Left ventricle myocardium inferior (tissue), 1 donor: ENCODE results near the gene ZP2. TPM values are rescaled to one million over a fixed set of nuclear protein-coding genes. Genes with fewer than 3 reads are reported as not detected.

Experiments used
- DNase-seq: peaks from one replicate; pipeline ENCODE4 v3.0.0-alpha.2; 2020
- H3K27ac ChIP-seq: fragments of 200-600 bp; replicated peaks from 2 replicates; pipeline ENCODE4 v1.8.0; 2021
- H3K27me3 ChIP-seq: fragments of 200-600 bp; 2 replicates; pipeline ENCODE4 v1.8.0; 2021; ENCODE audit warnings: low read depth
- H3K36me3 ChIP-seq: fragments of 200-600 bp; 2 replicates; pipeline ENCODE4 v1.8.0; 2021
- H3K4me1 ChIP-seq: fragments of 200-600 bp; 2 replicates; pipeline ENCODE4 v1.8.0; 2021
- H3K4me3 ChIP-seq: fragments of 200-600 bp; 2 replicates; pipeline ENCODE4 v1.8.0; 2021; ENCODE audit warnings: mild to moderate bottlenecking, moderate library complexity
- H3K9me3 ChIP-seq: fragments of 200-600 bp; replicated peaks from 2 replicates; pipeline ENCODE4 v1.8.0; 2021
- intact Hi-C: fragments of 100-400 bp; cut with micrococcal nuclease; formaldehyde crosslinking; loops from one replicate; pipeline ENCODE4 v1.11.0; 2022
- total RNA-seq: library from RNA; stranded (reverse); fragmentation: NEBNext Ultra II Directional; extraction: Animal tissue kit (Norgen Biotek cat#: 25700); gene quantifications from one replicate; pipeline ENCODE4 v1.2.1, GENCODE V29; 2021
- TF ChIP-seq, protein P1 (sequence below): fragments of 200-600 bp; IDR thresholded peaks from 2 replicates; pipeline ENCODE4 v1.8.0; 2021; ENCODE audit warnings: antibody characterized with exemption, mild to moderate bottlenecking, borderline replicate concordance
- donor health status: DM: no; HTN: yes; CAD: no; lungs with severe emphysema.

Gene ZP2
- total RNA-seq, 1 donor from 2014 or later: not detected

DNA sequence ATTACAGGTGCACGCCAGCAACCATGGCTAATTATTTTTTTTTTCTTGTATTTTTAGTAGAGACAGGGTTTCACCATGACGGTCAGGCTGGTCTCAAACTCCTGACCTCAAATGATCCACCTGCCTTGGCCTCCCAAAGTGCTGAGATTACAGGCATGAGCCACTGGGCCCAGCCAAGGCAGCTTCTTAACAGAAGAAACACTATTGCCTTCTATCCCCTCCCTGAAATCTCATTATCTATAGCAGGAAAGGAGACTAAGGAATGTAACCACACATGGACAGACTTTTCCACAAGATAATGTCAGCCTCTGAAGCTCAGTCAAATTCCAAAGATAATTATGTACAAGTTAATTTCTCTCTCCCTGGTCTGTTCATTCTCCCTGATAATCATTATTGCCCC, 5.7 kb upstream of the ZP2 start:
- TF ChIP-seq, protein P1, sequence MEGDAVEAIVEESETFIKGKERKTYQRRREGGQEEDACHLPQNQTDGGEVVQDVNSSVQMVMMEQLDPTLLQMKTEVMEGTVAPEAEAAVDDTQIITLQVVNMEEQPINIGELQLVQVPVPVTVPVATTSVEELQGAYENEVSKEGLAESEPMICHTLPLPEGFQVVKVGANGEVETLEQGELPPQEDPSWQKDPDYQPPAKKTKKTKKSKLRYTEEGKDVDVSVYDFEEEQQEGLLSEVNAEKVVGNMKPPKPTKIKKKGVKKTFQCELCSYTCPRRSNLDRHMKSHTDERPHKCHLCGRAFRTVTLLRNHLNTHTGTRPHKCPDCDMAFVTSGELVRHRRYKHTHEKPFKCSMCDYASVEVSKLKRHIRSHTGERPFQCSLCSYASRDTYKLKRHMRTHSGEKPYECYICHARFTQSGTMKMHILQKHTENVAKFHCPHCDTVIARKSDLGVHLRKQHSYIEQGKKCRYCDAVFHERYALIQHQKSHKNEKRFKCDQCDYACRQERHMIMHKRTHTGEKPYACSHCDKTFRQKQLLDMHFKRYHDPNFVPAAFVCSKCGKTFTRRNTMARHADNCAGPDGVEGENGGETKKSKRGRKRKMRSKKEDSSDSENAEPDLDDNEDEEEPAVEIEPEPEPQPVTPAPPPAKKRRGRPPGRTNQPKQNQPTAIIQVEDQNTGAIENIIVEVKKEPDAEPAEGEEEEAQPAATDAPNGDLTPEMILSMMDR: no peak
- Histone ChIP-seq H3K4me1 (no peaks in the 10 kb centered on the region), H3K27ac (no peak overlapping the region), H3K27me3 (peaks cover 44% of the 10 kb centered on the region), H3K36me3 (no peaks in the 10 kb centered on the region), H3K4me3 (no peak overlapping the region), H3K9me3 (no peaks in the 10 kb centered on the region)
- intact Hi-C loops: no loop called here
- no peak for DNase-seq

DNA sequence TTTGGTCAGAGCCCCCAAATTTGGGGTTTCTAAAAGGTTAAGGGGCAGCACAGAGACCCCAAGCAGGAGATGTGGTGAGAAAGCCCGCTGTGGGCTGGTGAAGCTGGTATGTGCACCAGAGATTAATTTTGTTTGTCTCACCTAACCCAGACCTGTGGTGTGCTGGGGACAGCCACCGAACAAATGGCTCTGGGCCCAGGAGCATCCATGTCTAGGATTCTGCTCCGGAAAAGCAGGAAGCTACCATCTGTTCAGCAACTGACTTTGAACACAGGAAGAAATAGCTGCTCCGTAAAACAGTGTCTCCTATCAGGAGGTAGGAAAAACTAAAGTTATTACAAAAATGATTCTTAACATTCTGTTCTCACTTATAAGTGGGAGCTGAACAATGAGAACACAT, 2.7 kb upstream of the ZP2 start:
- H3K36me3 ChIP-seq: no peaks in the 10 kb centered on the region
- H3K9me3 ChIP-seq: no peaks in the 10 kb centered on the region
- peaks cover 54% of the 10 kb centered on the region for H3K27me3 ChIP-seq
- H3K4me1 ChIP-seq: no peaks in the 10 kb centered on the region
- H3K27ac ChIP-seq: no peak overlapping the region
- no peak overlapping the region for H3K4me3 ChIP-seq
- TF ChIP-seq, protein P1: no peak
- DNase-seq: no peak
- intact Hi-C loops: no loop called here

DNA sequence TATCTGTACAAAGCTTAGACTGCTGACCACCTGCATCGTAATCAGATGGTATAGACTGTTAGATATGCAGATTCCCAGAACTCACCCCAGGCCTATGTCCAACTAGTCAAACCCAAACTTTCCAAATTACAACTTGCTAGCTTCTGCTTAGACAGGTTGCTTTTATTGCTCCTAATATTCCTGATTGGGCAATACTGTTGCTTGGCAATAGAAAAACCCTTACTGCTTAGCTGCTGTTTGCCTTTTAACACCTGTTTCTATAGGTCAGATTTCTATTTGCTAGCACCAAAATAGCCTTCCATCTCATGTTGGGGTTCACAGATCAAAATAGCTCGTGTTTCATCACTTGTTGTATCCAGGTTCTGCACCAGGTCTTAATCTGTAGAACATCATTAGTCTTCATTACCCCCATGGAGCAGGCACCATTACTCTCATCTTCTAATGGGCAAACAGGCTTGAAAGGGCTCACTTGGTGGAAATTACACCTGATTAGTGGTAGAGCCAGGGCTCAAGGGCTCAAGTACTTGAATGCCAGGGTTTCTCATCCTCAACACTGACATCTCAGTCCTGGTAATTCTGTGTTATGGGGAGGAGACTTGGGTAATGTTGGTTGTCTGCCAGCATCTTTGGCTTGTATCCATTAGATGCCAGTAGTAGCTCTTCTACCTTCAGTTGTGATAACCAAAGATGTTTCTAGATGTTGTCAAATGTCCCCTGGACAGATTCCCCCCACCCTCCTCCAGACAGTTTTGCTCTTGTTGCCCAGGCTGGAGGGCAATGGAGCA, 2.7 kb downstream of the ZP2 start:
- Histone ChIP-seq H3K27me3 (peaks cover 35% of the 10 kb centered on the region), H3K4me3 (no peak overlapping the region), H3K4me1 (no peaks in the 10 kb centered on the region), H3K9me3 (no peaks in the 10 kb centered on the region), H3K36me3 (no peaks in the 10 kb centered on the region), H3K27ac (no peak overlapping the region)
- intact Hi-C loops: no loop called here
- TF ChIP-seq, protein P1: no peak
- no peak for DNase-seq

DNA sequence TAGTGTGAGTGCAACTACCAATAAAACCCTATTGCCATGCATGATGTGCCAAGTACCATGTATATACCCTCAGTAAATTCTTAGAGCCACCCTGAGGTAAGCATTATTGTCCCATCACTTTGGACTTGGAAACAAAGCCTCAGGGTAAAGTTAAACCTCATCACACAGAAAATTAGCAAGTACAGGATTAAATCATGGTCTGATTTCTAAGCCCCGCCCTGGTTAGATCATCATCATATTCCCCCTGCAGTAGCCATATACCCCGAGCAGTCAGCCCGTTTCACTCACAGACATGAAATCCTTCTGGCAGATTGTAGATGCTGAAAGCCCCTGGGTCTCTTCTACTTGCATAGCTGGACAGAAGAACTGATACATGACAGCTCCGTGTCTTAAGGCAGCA, 4.8 kb downstream of the ZP2 start:
- Histone ChIP-seq H3K27me3 (peaks cover 19% of the 10 kb centered on the region), H3K4me3 (no peak overlapping the region), H3K27ac (no peak overlapping the region), H3K9me3 (no peaks in the 10 kb centered on the region), H3K36me3 (no peaks in the 10 kb centered on the region), H3K4me1 (no peaks in the 10 kb centered on the region)
- TF ChIP-seq, protein P1: no peak
- DNase-seq: no peak
- intact Hi-C loops: no loop called here

DNA sequence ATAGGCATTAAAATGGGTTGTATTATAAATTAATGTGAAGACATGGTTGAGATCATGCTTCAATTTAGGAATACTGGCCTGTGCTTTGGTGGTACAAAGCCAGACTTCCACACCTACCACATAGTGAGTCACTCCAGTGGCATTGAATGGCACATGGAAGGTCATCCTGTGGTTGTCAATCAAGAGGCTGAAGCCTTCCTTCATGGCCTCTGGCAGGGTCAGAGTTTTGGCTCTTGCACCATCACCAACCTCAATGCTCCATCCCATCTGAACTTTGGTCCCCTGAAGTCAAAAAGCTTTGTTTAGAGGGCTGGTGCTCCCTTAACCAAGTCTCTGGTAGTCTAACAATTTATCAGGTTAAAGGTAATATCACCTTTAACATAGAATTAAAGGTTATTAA, 6.1 kb downstream of the ZP2 start:
- TF ChIP-seq, protein P1: no peak
- intact Hi-C loops: no loop called here
- Histone ChIP-seq H3K4me3 (no peak overlapping the region), H3K36me3 (no peaks in the 10 kb centered on the region), H3K4me1 (no peaks in the 10 kb centered on the region), H3K27ac (no peak overlapping the region), H3K27me3 (peaks cover 17% of the 10 kb centered on the region), H3K9me3 (no peaks in the 10 kb centered on the region)
- no peak for DNase-seq
